Uterus (tissue), 4 donors: ENCODE measurements around the gene ANKFY1. TPM values are rescaled to one million over a fixed set of nuclear protein-coding genes. Genes with fewer than 3 reads are reported as not detected.

Experiments used
- DNase-seq, 2 donors: peaks; one replicate each; pipeline ENCODE4 v3.0.0-alpha.2; 2019 to 2020
- H3K27ac ChIP-seq, 2 donors: fragments of 200-600 bp; sonication (generic); 1 replicate in 1 of 2; 2 replicates in 1 of 2; pipeline ENCODE4 v1.5.1; 2016 to 2018
- H3K27me3 ChIP-seq, 2 donors: fragments of 200-600 bp; sonication (generic); one replicate each; pipeline ENCODE4 v1.5.1; 2018 to 2019; ENCODE audit warnings: control low read depth in 1 of 2
- H3K36me3 ChIP-seq, 2 donors: fragments of 200-600 bp; sonication (generic); one replicate each; pipeline ENCODE4 v1.5.1; 2019; ENCODE audit warnings: control low read depth in 1 of 2
- H3K4me1 ChIP-seq, 2 donors: fragments of 200-600 bp; sonication (generic); one replicate each; pipeline ENCODE4 v1.5.1; 2018 to 2019; ENCODE audit warnings: control low read depth in 1 of 2
- H3K4me3 ChIP-seq, 2 donors: fragments of 200-600 bp; sonication (generic); 1 replicate in 1 of 2; 2 replicates in 1 of 2; pipeline ENCODE4 v1.5.1; 2018 to 2019; ENCODE audit warnings: mild to moderate bottlenecking in 1 of 2
- H3K9me3 ChIP-seq, 2 donors: fragments of 200-600 bp; sonication (generic); one replicate each; pipeline ENCODE4 v1.5.1; 2019; ENCODE audit warnings: control low read depth in 1 of 2
- POLR2A ChIP-seq, 2 donors: fragments of 450-650 bp; IDR thresholded peaks; one replicate each; pipeline ENCODE4 v1.6.1; 2016; ENCODE audit warnings: antibody characterized with exemption in 2 of 2, mild to moderate bottlenecking in 1 of 2, moderate library complexity in 1 of 2
- intact Hi-C: fragments of 100-400 bp; cut with DNase I; formaldehyde crosslinking; loops from one replicate; pipeline ENCODE4 v1.15.1; 2023; ENCODE audit warnings: low total_unique reads
- total RNA-seq, 4 donors: library from RNA; depleted of rRNA in 3 of 4; stranded (reverse); fragments of >200 nt in 3 of 4; gene quantifications; one replicate each; pipeline versions ENCODE4 v1.1.0 to v1.2.4, GENCODE V29; 2014 to 2023
- TF ChIP-seq, protein P1 (sequence below), 4 experiments: fragments of 200-600 bp in 2 of 4; fragments of 450-650 bp in 2 of 4; sonication (generic) in 2 of 4; IDR thresholded peaks; one replicate each; pipeline ENCODE4 v1.5.1; 2016 to 2019; ENCODE audit warnings: antibody characterized with exemption in 4 of 4, mild to moderate bottlenecking in 2 of 4, moderate library complexity in 1 of 4
- donor health status: DM: yes; HTN: yes; CAD: no.

ANKFY1 gene
- total RNA-seq, 4 donors from 2014 or later = 17.6 to 69.5 (median 52.8) TPM

DNA sequence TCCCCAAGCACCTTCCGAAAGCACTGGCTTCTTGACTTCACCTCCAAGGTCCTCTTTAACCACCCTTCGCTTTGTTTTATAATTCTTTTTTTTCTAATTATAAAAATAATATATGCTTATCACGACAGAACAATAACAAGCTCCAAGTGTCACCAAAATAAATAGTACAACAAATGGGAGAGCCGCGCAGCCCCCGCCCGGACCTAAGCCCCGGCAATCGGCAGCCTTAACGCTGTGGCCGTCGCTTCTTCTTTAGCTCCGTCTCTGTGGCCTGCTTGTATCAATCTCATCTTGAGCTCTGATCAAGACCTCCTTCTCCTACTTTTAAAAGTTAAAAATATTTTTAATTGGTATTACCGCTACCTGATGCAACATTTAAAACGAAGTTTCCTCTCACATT lies 78.1 kb downstream of the ANKFY1 start:
- no peak for DNase-seq
- no peaks in the 10 kb centered on the region for H3K9me3 ChIP-seq
- peak overlapping the region; percentile 82 to 87 for H3K27ac ChIP-seq
- H3K4me1 ChIP-seq = peaks cover 0 to 9% of the 10 kb centered on the region in 2 donors
- no peaks in the 10 kb centered on the region for H3K27me3 ChIP-seq
- H3K4me3 ChIP-seq = no peak overlapping the region
- TF ChIP-seq POLR2A (IDR thresholded peaks at IDR 0.05) = no peak
- TF ChIP-seq, protein P1, sequence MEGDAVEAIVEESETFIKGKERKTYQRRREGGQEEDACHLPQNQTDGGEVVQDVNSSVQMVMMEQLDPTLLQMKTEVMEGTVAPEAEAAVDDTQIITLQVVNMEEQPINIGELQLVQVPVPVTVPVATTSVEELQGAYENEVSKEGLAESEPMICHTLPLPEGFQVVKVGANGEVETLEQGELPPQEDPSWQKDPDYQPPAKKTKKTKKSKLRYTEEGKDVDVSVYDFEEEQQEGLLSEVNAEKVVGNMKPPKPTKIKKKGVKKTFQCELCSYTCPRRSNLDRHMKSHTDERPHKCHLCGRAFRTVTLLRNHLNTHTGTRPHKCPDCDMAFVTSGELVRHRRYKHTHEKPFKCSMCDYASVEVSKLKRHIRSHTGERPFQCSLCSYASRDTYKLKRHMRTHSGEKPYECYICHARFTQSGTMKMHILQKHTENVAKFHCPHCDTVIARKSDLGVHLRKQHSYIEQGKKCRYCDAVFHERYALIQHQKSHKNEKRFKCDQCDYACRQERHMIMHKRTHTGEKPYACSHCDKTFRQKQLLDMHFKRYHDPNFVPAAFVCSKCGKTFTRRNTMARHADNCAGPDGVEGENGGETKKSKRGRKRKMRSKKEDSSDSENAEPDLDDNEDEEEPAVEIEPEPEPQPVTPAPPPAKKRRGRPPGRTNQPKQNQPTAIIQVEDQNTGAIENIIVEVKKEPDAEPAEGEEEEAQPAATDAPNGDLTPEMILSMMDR (IDR thresholded peaks at IDR 0.05) = no peak
- intact Hi-C loops = no loop called here
- no peaks in the 10 kb centered on the region for H3K36me3 ChIP-seq

DNA sequence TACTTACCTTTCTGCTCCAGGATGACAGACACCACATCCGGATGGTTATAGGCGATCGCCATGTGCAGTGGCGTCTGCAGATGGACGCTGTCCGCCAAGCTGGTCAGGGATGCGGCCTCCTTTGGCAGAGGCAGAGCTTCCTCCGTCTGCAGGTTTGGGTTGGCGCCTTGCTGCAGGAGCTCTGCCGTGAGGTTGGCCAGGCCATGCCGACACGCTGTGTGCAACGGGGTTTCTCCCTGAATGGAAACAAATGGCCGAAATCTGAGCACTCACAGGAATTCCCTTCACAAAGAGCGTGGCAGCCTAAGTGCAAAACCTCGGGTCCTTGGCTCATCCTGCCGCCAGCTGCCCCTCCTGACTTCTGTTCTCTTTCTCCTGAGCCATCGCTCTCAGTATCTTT lies 79.0 kb downstream of the ANKFY1 start:
- H3K9me3 ChIP-seq = no peaks in the 10 kb centered on the region
- DNase-seq = no peak
- H3K36me3 ChIP-seq = no peaks in the 10 kb centered on the region
- no peak for TF ChIP-seq POLR2A (IDR thresholded peaks at IDR 0.05)
- TF ChIP-seq, protein P1 (IDR thresholded peaks at IDR 0.05) = no peak
- peaks cover 0 to 9% of the 10 kb centered on the region in 2 donors for H3K4me1 ChIP-seq
- H3K27me3 ChIP-seq = no peaks in the 10 kb centered on the region
- intact Hi-C loops = no loop called here
- H3K4me3 ChIP-seq = no peak overlapping the region
- H3K27ac ChIP-seq = peak overlapping the region in 1 of 2 donors; percentile 87

DNA sequence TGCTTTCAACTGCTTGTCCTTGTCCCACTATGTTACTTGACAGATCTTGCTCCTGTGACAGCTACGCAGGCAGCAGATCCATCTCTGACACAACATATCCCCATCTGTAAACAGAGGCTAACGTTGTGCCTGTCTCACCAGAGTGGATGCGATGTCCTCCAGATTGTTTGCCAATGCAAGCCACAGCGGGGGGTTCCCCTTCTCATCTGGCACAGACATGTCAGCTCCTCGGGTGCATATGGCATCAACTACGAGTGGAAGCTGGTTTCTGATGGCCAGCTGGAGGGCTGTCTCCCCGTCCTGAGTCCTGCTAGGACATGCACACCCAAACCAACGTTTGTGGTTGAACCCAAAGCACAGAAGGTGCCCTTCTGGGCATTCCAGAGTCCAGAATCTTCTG lies 81.7 kb downstream of the ANKFY1 start:
- H3K36me3 ChIP-seq = no peaks in the 10 kb centered on the region
- no peak overlapping the region for H3K4me3 ChIP-seq
- DNase-seq = no peak
- no peaks in the 10 kb centered on the region for H3K27me3 ChIP-seq
- no peaks in the 10 kb centered on the region for H3K4me1 ChIP-seq
- no peak for TF ChIP-seq POLR2A (IDR thresholded peaks at IDR 0.05)
- TF ChIP-seq, protein P1 (IDR thresholded peaks at IDR 0.05) = no peak
- intact Hi-C loops = no loop called here
- no peak overlapping the region for H3K27ac ChIP-seq
- no peaks in the 10 kb centered on the region for H3K9me3 ChIP-seq

- no peaks in the 10 kb centered on the region for H3K4me1 ChIP-seq
- intact Hi-C loops = no loop called here
- no peaks in the 10 kb centered on the region for H3K9me3 ChIP-seq
- no peak overlapping the region for H3K27ac ChIP-seq
- H3K27me3 ChIP-seq = no peaks in the 10 kb centered on the region
- DNase-seq = no peak
- H3K4me3 ChIP-seq = no peak overlapping the region
- TF ChIP-seq, protein P1 (IDR thresholded peaks at IDR 0.05) = no peak
- TF ChIP-seq POLR2A (IDR thresholded peaks at IDR 0.05) = no peak
- H3K36me3 ChIP-seq = no peaks in the 10 kb centered on the region
Observed at GRCh38 chr17:4180791-4181190, 83.0 kb downstream of the ANKFY1 start.

DNA sequence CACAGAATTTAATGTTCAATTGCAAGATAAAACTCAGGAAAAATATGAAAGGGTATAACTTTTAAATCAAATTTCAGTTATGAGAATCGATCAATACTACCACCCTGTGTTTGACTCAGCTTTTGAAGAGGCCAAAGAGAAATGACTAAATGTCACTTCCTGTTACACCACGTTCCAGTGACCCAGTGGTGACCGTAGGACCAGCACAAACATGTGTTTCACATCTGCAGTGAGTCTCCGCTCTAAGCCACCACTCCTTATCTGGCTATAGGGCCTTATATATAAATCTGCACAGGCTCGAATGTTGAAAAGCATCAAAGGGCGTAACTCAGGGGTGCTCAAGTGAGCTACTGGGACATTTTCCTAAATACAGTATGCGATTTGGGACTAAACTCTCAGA lies 84.7 kb downstream of the ANKFY1 start:
- no peaks in the 10 kb centered on the region for H3K36me3 ChIP-seq

More for the DNA sequence above, 84.7 kb downstream of the ANKFY1 start:
- Histone ChIP-seq H3K27ac (no peak overlapping the region), H3K9me3 (no peaks in the 10 kb centered on the region), H3K4me3 (no peak overlapping the region), H3K4me1 (no peaks in the 10 kb centered on the region), H3K27me3 (no peaks in the 10 kb centered on the region)
- no peak for DNase-seq
- intact Hi-C loops = no loop called here
- TF ChIP-seq, protein P1 (IDR thresholded peaks at IDR 0.05) = no peak
- TF ChIP-seq POLR2A (IDR thresholded peaks at IDR 0.05) = no peak
